ENCODE measurements around the gene RNF224.

DNA sequence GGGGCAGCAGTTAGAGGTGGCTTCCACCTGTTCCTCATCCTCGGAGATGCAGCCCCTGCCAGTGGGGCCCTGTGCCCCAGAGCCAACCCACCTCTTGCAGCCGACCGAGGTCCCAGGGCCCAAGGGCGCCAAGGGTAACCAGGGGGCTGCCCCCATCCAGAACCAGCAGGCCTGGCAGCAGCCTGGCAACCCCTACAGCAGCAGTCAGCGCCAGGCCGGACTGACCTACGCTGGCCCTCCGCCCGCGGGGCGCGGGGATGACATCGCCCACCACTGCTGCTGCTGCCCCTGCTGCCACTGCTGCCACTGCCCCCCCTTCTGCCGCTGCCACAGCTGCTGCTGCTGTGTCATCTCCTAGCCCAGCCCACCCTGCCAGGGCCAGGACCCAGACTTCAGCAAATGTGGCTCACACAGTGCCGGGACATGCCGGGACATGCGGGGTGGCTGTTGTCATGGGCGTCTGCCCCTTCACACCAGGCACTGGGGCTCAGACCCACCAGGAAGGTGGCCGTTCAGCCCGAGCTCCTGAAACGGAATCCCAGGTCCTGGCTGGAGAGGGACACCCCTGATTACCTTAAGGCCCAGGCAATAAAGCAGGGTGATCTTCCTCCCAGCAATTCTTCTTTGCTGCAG lies 1.5 kb upstream of the RNF224 start:
- TF ChIP-seq, protein P1, sequence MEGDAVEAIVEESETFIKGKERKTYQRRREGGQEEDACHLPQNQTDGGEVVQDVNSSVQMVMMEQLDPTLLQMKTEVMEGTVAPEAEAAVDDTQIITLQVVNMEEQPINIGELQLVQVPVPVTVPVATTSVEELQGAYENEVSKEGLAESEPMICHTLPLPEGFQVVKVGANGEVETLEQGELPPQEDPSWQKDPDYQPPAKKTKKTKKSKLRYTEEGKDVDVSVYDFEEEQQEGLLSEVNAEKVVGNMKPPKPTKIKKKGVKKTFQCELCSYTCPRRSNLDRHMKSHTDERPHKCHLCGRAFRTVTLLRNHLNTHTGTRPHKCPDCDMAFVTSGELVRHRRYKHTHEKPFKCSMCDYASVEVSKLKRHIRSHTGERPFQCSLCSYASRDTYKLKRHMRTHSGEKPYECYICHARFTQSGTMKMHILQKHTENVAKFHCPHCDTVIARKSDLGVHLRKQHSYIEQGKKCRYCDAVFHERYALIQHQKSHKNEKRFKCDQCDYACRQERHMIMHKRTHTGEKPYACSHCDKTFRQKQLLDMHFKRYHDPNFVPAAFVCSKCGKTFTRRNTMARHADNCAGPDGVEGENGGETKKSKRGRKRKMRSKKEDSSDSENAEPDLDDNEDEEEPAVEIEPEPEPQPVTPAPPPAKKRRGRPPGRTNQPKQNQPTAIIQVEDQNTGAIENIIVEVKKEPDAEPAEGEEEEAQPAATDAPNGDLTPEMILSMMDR (IDR thresholded peaks at IDR 0.05) = no peak
- TF ChIP-seq JUNB (IDR thresholded peaks at IDR 0.05) (no peak), RCOR1 (IDR thresholded peaks at IDR 0.05; ENCODE audit: low read depth, low read length) (no peak), BHLHE40 (IDR thresholded peaks at IDR 0.05; ENCODE audit: low read depth, low read length) (no peak), MYC (IDR thresholded peaks at IDR 0.05; ENCODE audit: borderline replicate concordance, low read length) (no peak)
